Stomach (tissue), 9 donors: ENCODE results near the gene TRIM56. TPM values are rescaled to one million over a fixed set of nuclear protein-coding genes. Genes with fewer than 3 reads are reported as not detected.
"Not testable (repeated sequence)": the region's sequence is repeated elsewhere in the genome, so short reads cannot be mapped to it uniquely, and the experiment has no call there.

Experiments used
- DNase-seq, 2 donors: peaks; one replicate each; pipeline versions ENCODE4 v3.0.0 to v3.0.0-alpha.2; 2013 to 2019
- H3K27ac ChIP-seq, 5 donors: fragments of 200-600 bp in 4 of 5; sonication (generic) in 4 of 5; one replicate each; pipeline ENCODE4 v1.5.1; 2013 to 2019; ENCODE audit warnings: mild to moderate bottlenecking in 1 of 5, moderate library complexity in 1 of 5
- H3K27me3 ChIP-seq, 3 donors: fragments of 200-600 bp; sonication (generic); one replicate each; pipeline ENCODE4 v1.5.1; 2017 to 2019; ENCODE audit warnings: mixed run types in 1 of 3
- H3K36me3 ChIP-seq, 4 donors: fragments of 200-600 bp; sonication (generic); 1 replicate in 3 of 4; 2 replicates in 1 of 4; pipeline ENCODE4 v1.5.1; 2016 to 2019
- H3K4me1 ChIP-seq, 4 donors: fragments of 200-600 bp; sonication (generic); one replicate each; pipeline ENCODE4 v1.5.1; 2016 to 2019
- H3K4me3 ChIP-seq, 4 donors: fragments of 200-600 bp; sonication (generic) in 3 of 4; one replicate each; pipeline ENCODE4 v1.5.1; 2016 to 2019; ENCODE audit warnings: mild to moderate bottlenecking in 1 of 4
- H3K9me3 ChIP-seq, 4 donors: fragments of 200-600 bp; sonication (generic); one replicate each; pipeline ENCODE4 v1.5.1; 2016 to 2019
- EP300 ChIP-seq: sonication (generic); formaldehyde crosslinking; IDR thresholded peaks from one replicate; pipeline ENCODE4 v1.6.1; 2017; ENCODE audit warnings: antibody characterized with exemption
- POLR2A ChIP-seq, 4 donors: fragments of 450-650 bp; IDR thresholded peaks; one replicate each; pipeline ENCODE4 v1.6.1; 2016; ENCODE audit warnings: antibody characterized with exemption in 4 of 4, control low read depth in 2 of 4, mild to moderate bottlenecking in 1 of 4, moderate library complexity in 1 of 4
- POLR2AphosphoS5 ChIP-seq, 3 donors: sonication (generic); formaldehyde crosslinking; IDR thresholded peaks; one replicate each; pipeline ENCODE4 v1.6.1; 2016; ENCODE audit warnings: antibody characterized with exemption in 3 of 3
- WGBS, 5 donors: extraction: QIAGEN DNeasy Blood & Tissue Kit in 3 of 5; methylation state at CpG; one replicate each; pipeline versions ENCODE4 v1.1.5 to v1.1.7; 2013 to 2018; 5-methylcytosine and 5-hydroxymethylcytosine counted together
- intact Hi-C: fragments of 100-400 bp; cut with DNase I; formaldehyde crosslinking; loops from one replicate; pipeline ENCODE4 v1.15.1; 2023; ENCODE audit warnings: low total_unique reads
- polyA plus RNA-seq, 3 donors: library from polyadenylated mRNA; stranded (reverse); fragments of 200-250 nt; gene quantifications; one replicate each; pipeline ENCODE4 v1.2.3, GENCODE V29; 2013
- total RNA-seq, 5 donors: library from RNA; depleted of rRNA; stranded (reverse); fragments of >200 nt; gene quantifications; one replicate each; pipeline versions ENCODE4 v1.1.0 to v1.2.3, GENCODE V29; 2014 to 2016
- TF ChIP-seq, protein P1 (sequence below), 7 experiments: fragments of 450-650 bp in 4 of 7; fragments of 200-600 bp in 3 of 7; sonication (generic) in 3 of 7; IDR thresholded peaks; one replicate each; pipeline ENCODE4 v1.5.1; 2016 to 2019; ENCODE audit warnings: antibody characterized with exemption in 7 of 7, control low read depth in 2 of 7, mild to moderate bottlenecking in 1 of 7
- donor health status: healthy with polysubstance abuse.
- donor health status: Bipolar disorder and iron deficiency.
- donor health status: healthy.

TRIM56 gene
- total and polyA plus RNA-seq, 8 donors = 7.5 to 41.1 (median 17.5) TPM

DNA sequence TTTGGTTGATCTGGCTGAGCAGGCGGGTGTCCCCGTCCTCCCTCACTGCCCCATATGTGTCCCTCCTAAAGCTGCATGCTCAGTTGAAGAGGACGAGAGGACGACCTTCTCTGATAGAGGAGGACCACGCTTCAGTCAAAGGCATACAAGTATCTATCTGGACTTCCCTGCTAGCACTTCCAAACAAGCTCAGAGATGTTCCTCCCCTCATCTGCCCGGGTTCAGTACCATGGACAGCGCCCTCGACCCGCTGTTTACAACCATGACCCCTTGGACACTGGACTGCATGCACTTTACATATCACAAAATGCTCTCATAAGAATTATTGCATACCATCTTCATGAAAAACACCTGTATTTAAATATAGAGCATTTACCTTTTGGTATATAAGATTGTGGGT is 26.9 kb upstream of the TRIM56 start:
- H3K4me1 ChIP-seq = peaks cover 0 to 6% (median 0%) of the 10 kb centered on the region in 4 donors
- whole genome bisulfite sequencing, 5 donors = 19 to 28% (median 20%) methylated on average over 9 of the region's 9 CpGs
- intact Hi-C loops = loop anchor here (5.0 kb wide), 1 partner anchor 161 kb away; the partner anchor contains the start of gene ACHE
- TF ChIP-seq POLR2A (IDR thresholded peaks at IDR 0.05) (no peak), POLR2AphosphoS5 (IDR thresholded peaks at IDR 0.05) (no peak), EP300 (no peak)
- TF ChIP-seq, protein P1, sequence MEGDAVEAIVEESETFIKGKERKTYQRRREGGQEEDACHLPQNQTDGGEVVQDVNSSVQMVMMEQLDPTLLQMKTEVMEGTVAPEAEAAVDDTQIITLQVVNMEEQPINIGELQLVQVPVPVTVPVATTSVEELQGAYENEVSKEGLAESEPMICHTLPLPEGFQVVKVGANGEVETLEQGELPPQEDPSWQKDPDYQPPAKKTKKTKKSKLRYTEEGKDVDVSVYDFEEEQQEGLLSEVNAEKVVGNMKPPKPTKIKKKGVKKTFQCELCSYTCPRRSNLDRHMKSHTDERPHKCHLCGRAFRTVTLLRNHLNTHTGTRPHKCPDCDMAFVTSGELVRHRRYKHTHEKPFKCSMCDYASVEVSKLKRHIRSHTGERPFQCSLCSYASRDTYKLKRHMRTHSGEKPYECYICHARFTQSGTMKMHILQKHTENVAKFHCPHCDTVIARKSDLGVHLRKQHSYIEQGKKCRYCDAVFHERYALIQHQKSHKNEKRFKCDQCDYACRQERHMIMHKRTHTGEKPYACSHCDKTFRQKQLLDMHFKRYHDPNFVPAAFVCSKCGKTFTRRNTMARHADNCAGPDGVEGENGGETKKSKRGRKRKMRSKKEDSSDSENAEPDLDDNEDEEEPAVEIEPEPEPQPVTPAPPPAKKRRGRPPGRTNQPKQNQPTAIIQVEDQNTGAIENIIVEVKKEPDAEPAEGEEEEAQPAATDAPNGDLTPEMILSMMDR (IDR thresholded peaks at IDR 0.05) = no peak
- H3K9me3 ChIP-seq = no peaks in the 10 kb centered on the region
- no peak overlapping the region for H3K27ac ChIP-seq
- H3K27me3 ChIP-seq = peaks cover 0 to 82% (median 29%) of the 10 kb centered on the region in 3 donors
- peak; percentile 44 to 76 for DNase-seq
- no peak overlapping the region for H3K4me3 ChIP-seq
- no peaks in the 10 kb centered on the region for H3K36me3 ChIP-seq

DNA sequence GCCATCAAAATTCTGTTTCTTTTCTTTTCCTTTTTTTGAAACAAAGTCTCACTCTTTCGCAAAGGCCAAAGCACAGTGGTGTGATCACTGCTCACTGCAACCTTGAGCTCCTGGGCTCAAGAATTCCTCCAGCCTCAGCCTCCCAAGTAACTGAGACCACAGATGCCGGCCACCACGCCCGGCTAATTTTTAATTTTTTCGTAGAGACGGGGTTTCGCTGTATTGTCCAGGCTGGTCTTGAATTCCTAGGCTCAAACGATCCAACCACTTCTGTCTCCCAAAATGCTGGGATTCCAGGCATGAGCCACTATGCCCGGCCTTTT is 25.7 kb upstream of the TRIM56 start:
- DNase-seq = no peak
- Histone ChIP-seq H3K27ac (no peak overlapping the region), H3K4me3 (no peak overlapping the region), H3K27me3 (peaks cover 0 to 83% (median 33%) of the 10 kb centered on the region in 3 donors), H3K9me3 (no peaks in the 10 kb centered on the region), H3K36me3 (no peaks in the 10 kb centered on the region), H3K4me1 (peaks cover 0 to 6% (median 0%) of the 10 kb centered on the region in 4 donors)
- intact Hi-C loops = loop anchor here (5.0 kb wide), 1 partner anchor 162 kb away; the partner anchor contains the start of gene ACHE
- no peak for TF ChIP-seq EP300
- TF ChIP-seq, protein P1 (IDR thresholded peaks at IDR 0.05) = no peak
- WGBS, 5 donors = 30 to 37% (median 35%) methylated on average over 9 of the region's 9 CpGs

DNA sequence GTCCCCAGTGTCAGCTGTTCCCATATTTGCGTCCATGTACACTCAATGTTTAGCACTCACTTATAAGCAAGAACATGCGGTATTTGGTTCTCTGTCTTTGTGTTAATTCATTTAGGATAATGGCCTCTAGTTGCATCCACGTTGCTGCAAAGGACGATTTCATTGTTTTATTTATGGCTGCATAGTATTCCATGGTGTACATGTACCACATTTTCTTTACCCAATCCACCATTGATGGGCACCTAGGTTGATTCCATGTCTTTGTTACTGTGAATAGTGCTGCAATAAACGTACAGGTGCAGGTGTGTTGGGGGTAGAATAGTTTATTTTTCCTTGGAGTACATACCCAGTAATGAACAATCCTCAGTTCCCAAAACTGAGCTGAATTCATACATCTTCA is 24.3 kb upstream of the TRIM56 start:
- no peak for TF ChIP-seq POLR2AphosphoS5 (IDR thresholded peaks at IDR 0.05)
- no peak for TF ChIP-seq POLR2A (IDR thresholded peaks at IDR 0.05)
- TF ChIP-seq EP300 = no peak
- TF ChIP-seq, protein P1 (IDR thresholded peaks at IDR 0.05) = no peak
- intact Hi-C loops = no loop called here

DNA sequence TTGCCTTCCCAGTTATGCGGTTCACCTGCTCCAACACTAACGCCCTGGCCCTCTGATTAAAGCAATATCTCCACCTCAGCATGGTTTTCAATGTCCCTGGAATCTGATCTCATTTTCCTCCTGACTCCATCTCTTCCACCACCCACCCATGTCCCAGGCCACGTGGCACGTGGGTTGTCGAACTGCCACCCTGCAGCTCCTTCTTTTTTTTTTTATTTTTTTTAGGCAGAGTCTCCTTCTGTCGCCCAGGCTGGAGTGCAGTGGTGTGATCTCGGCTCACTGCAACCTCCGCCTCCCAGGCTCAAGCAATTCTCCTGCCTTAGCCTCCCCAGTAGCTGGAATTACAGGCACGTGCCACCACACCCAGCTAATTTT is 21.1 kb upstream of the TRIM56 start:
- peaks cover 0 to 92% (median 35%) of the 10 kb centered on the region in 3 donors for H3K27me3 ChIP-seq
- H3K9me3 ChIP-seq, DNase-seq, H3K4me1 ChIP-seq, H3K4me3 ChIP-seq, H3K27ac ChIP-seq, intact Hi-C loops, H3K36me3 ChIP-seq: not testable (repeated sequence)
- WGBS, 5 donors = 60 to 85% (median 74%) methylated on average over 9 of the region's 9 CpGs

More for the DNA sequence above, 24.3 kb upstream of the TRIM56 start:
- H3K36me3 ChIP-seq = no peaks in the 10 kb centered on the region
- H3K4me1 ChIP-seq = peaks cover 0 to 6% (median 0%) of the 10 kb centered on the region in 4 donors
- no peak overlapping the region for H3K27ac ChIP-seq
- 74 to 81% (median 78%) methylated on average over 5 of the region's 5 CpGs for WGBS, 5 donors
- no peak overlapping the region for H3K4me3 ChIP-seq
- no peak for DNase-seq
- no peaks in the 10 kb centered on the region for H3K9me3 ChIP-seq
- H3K27me3 ChIP-seq = peaks cover 0 to 90% (median 37%) of the 10 kb centered on the region in 3 donors

DNA sequence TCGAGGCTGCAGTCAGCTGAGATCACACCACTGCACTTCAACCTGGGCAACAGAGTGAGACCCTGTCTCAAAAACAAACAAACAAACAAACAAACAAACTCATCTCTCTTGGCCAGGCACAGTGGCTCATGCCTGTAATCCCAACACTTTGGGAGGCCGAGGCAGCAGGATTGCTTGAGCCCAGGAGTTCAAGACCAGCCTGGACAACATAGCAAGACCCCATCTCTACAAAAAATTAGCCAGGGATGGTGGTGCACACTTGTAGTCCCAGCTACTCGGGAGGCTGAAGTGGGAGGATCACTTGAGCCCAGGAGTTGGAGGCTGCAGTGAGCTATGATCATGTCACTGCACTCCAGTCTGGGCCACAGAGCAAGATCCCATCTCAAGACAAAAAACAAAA is 20.1 kb upstream of the TRIM56 start:
- intact Hi-C loops = not testable (repeated sequence)

More for the DNA sequence above, 20.1 kb upstream of the TRIM56 start:
- DNase-seq, H3K9me3 ChIP-seq, H3K4me1 ChIP-seq, H3K4me3 ChIP-seq, H3K36me3 ChIP-seq, H3K27ac ChIP-seq: not testable (repeated sequence)
- 67 to 78% (median 73%) methylated on average over 3 of the region's 3 CpGs for WGBS, 5 donors
- H3K27me3 ChIP-seq = peaks cover 0 to 90% (median 35%) of the 10 kb centered on the region in 3 donors
